HG03342 (cell line): ENCODE results near the gene SEC31B.

ENCODE experiments used
- ATAC-seq: cut with Tn5 transposase; IDR thresholded peaks from one replicate; pipeline ENCODE4 v1.9.1; 2021; ENCODE audit warnings: mild to moderate bottlenecking, moderate library complexity; ENCODE audit not compliant: unreplicated experiment

Gene SEC31B

GRCh38 chr10:100448951-100449350 is 70.7 kb downstream of the SEC31B start:
- no peak for ATAC-seq

- no peak for ATAC-seq
Measured at GRCh38 chr10:100447663-100448062, 72.0 kb downstream of the SEC31B start.

- no peak for ATAC-seq
Measured at GRCh38 chr10:100446130-100446761, 73.4 kb downstream of the SEC31B start.

- no peak for ATAC-seq
Measured at GRCh38 chr10:100442548-100442947, 77.1 kb downstream of the SEC31B start.

GRCh38 chr10:100438674-100439315 is 80.9 kb downstream of the SEC31B start:
- no peak for ATAC-seq
